ENCODE measurements around the gene ADO. TPM values are rescaled to one million over a fixed set of nuclear protein-coding genes. Genes with fewer than 3 reads are reported as not detected.

The ADO gene
- total RNA-seq, 1 donor from 2014 or later, result 16.3 TPM

DNA sequence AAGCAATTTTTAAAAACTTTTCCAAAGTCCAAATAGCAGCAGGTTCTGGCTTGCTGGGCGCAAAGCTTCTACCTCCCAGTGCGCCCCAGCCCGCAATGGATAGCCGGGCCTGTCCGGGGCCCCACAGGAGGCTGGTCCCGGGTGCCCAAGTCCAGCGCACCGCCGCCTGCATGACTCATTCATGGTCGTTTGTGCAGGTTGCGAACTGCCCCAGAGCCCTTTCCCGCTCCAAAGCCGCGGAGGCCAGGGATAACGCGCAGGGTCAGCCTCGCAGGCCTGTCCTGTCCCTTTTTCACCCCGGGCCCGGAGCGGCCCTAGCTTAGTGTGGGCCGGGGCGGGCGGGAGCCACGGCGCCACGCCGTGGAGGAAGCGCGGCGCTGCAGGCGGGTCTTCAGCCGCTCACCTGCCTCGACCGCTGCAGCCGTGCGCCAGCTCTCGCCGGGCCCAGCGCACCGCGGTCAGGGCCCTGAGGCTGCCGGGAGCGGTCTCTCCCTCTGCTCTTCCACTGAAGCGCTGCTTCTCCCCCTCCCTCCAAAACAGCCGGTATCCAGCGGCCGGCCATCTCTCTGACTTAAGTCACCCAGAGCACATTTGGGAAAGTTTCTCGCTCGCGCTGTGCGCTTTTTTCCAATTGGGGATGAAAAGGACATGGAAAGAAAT, 13.4 kb downstream of the ADO start:
- peak; percentile 78 for TF ChIP-seq CTCF (IDR thresholded peaks at IDR 0.05; ENCODE audit: insufficient read depth, low read length, severe bottlenecking)
- FAIRE-seq, result no peak
- H3K4me3 ChIP-seq (ENCODE audit: low read depth, low read length), result peak overlapping the region; percentile 51
- H3K36me3 ChIP-seq (ENCODE audit: control insufficient read depth, insufficient read depth, low read length), result no peaks in the 10 kb centered on the region
- peak; percentile 29 for DNase-seq (ENCODE audit: low read depth)
- H3K27me3 ChIP-seq (ENCODE audit: control insufficient read depth, insufficient read depth, low read length), result peaks cover 18% of the 10 kb centered on the region

- DNase-seq (ENCODE audit: low read depth) (no peak), FAIRE-seq (no peak)
- Histone ChIP-seq H3K4me3 (ENCODE audit: low read depth, low read length) (no peak overlapping the region), H3K27me3 (ENCODE audit: control insufficient read depth, insufficient read depth, low read length) (peaks cover 18% of the 10 kb centered on the region), H3K36me3 (ENCODE audit: control insufficient read depth, insufficient read depth, low read length) (no peaks in the 10 kb centered on the region)
- no peak for TF ChIP-seq CTCF (IDR thresholded peaks at IDR 0.05; ENCODE audit: insufficient read depth, low read length, severe bottlenecking)
Measured at GRCh38 chr10:62818426-62819011, 14.0 kb downstream of the ADO start.

GRCh38 chr10:62819141-62819920, 14.8 kb downstream of the ADO start:
- Histone ChIP-seq H3K4me3 (ENCODE audit: low read depth, low read length) (no peak overlapping the region), H3K27me3 (ENCODE audit: control insufficient read depth, insufficient read depth, low read length) (peaks cover 18% of the 10 kb centered on the region), H3K36me3 (ENCODE audit: control insufficient read depth, insufficient read depth, low read length) (no peaks in the 10 kb centered on the region)
- no peak for FAIRE-seq
- peak; percentile 13 for DNase-seq (ENCODE audit: low read depth)
- TF ChIP-seq CTCF (IDR thresholded peaks at IDR 0.05; ENCODE audit: insufficient read depth, low read length, severe bottlenecking), result no peak

- DNase-seq (ENCODE audit: low read depth) (no peak), FAIRE-seq (no peak)
- Histone ChIP-seq H3K27me3 (ENCODE audit: control insufficient read depth, insufficient read depth, low read length) (peaks cover 12% of the 10 kb centered on the region), H3K36me3 (ENCODE audit: control insufficient read depth, insufficient read depth, low read length) (no peaks in the 10 kb centered on the region), H3K4me3 (ENCODE audit: low read depth, low read length) (no peak overlapping the region)
- no peak for TF ChIP-seq CTCF (IDR thresholded peaks at IDR 0.05; ENCODE audit: insufficient read depth, low read length, severe bottlenecking)
Measured at GRCh38 chr10:62820586-62820985, 16.1 kb downstream of the ADO start.

- no peak overlapping the region for H3K4me3 ChIP-seq (ENCODE audit: low read depth, low read length)
- no peak for TF ChIP-seq CTCF (IDR thresholded peaks at IDR 0.05; ENCODE audit: insufficient read depth, low read length, severe bottlenecking)
- H3K36me3 ChIP-seq (ENCODE audit: control insufficient read depth, insufficient read depth, low read length), result no peaks in the 10 kb centered on the region
- DNase-seq (ENCODE audit: low read depth) (no peak), FAIRE-seq (no peak)
- H3K27me3 ChIP-seq (ENCODE audit: control insufficient read depth, insufficient read depth, low read length), result no peaks in the 10 kb centered on the region
Measured at GRCh38 chr10:62826273-62826672, 21.8 kb downstream of the ADO start.
